ENCODE results near the gene RNU7-1. TPM values are rescaled to one million over a fixed set of nuclear protein-coding genes. Genes with fewer than 3 reads are reported as not detected.

Gene RNU7-1
- total RNA-seq, 1 donor from 2014 or later: not detected

GRCh38 chr12:6957151-6957701 is 13.6 kb downstream of the RNU7-1 start:
- no peaks in the 10 kb centered on the region for H3K27me3 Mint-ChIP-seq
- H3K4me1 Mint-ChIP-seq: peaks cover 96% of the 10 kb centered on the region
- ChIA-PET CTCF (interaction anchor here (3.4 to 13.0 kb wide), 2 partner anchors 7 to 11 kb away, joined by 17 to 571 read pairs; partner anchors contain the start of genes C12orf57, PTPN6 and RNU7-1), POLR2A (interaction anchor here (1.7 to 17.0 kb wide), 3 partner anchors 7 to 84 kb away, joined by 6 to 1516 read pairs (median 9); partner anchors contain the start of genes C12orf57, PTPN6, RNU7-1 and SPSB2)
- no peaks in the 10 kb centered on the region for H3K9me3 Mint-ChIP-seq
- no peak for ATAC-seq (ENCODE audit: low read depth)
- peak overlapping the region; percentile 98 for H3K27ac Mint-ChIP-seq
- no peak for DNase-seq
- H3K4me3 Mint-ChIP-seq: peak overlapping the region; percentile 68
- peaks cover 82% of the 10 kb centered on the region for H3K36me3 Mint-ChIP-seq (ENCODE audit: low read depth)
- intact Hi-C loops (cut with micrococcal nuclease): loop anchor here (10.0 kb wide), 2 partner anchors 322 to 532 kb away; partner anchors contain the start of gene LPAR5
- TF ChIP-seq CTCF (IDR thresholded peaks at IDR 0.05): no peak

- Mint-ChIP-seq H3K27me3 (no peaks in the 10 kb centered on the region), H3K27ac (peak overlapping the region; percentile 98), H3K9me3 (no peaks in the 10 kb centered on the region), H3K4me1 (peaks cover 100% of the 10 kb centered on the region), H3K36me3 (ENCODE audit: low read depth) (peaks cover 75% of the 10 kb centered on the region), H3K4me3 (peak overlapping the region; percentile 88)
- POLR2A ChIA-PET: interaction anchor here (0.6 to 17.0 kb wide), 6 partner anchors 10 to 323 kb away, joined by 3 to 1516 read pairs (median 8); partner anchors contain the start of genes C12orf57, PTPN6, RNU7-1 and SPSB2
- DNase-seq: no peak
- ATAC-seq (ENCODE audit: low read depth): no peak
- intact Hi-C loops (cut with micrococcal nuclease): loop anchor here (10.0 kb wide), 2 partner anchors 323 to 533 kb away; partner anchors contain the start of gene LPAR5
- no peak for TF ChIP-seq CTCF (IDR thresholded peaks at IDR 0.05)
- CTCF ChIA-PET: interaction anchor here (1.2 to 13.0 kb wide), 3 partner anchors 12 to 154 kb away, joined by 3 to 571 read pairs (median 3); partner anchors contain the start of genes C12orf57, PTPN6 and RNU7-1
Observed at GRCh38 chr12:6957741-6958608, 14.4 kb downstream of the RNU7-1 start.

- no peak for TF ChIP-seq CTCF (IDR thresholded peaks at IDR 0.05)
- intact Hi-C loops (cut with micrococcal nuclease): loop anchor here (1.0 to 10.0 kb wide), 3 partner anchors 7 to 534 kb away; partner anchors contain the start of genes LPAR5 and PTPN6
- H3K27ac Mint-ChIP-seq: peak overlapping the region; percentile 98
- DNase-seq (peak; percentile 27), ATAC-seq (ENCODE audit: low read depth) (no peak)
- no peaks in the 10 kb centered on the region for H3K27me3 Mint-ChIP-seq
- H3K4me3 Mint-ChIP-seq: peak overlapping the region; percentile 88
- H3K9me3 Mint-ChIP-seq: no peaks in the 10 kb centered on the region
- peaks cover 69% of the 10 kb centered on the region for H3K36me3 Mint-ChIP-seq (ENCODE audit: low read depth)
- ChIA-PET POLR2A (interaction anchor here (0.6 to 17.0 kb wide), 11 partner anchors 10 to 425 kb away, joined by 3 to 1516 read pairs (median 4); partner anchors contain the start of genes C12orf57, COPS7A, GAPDH and PTPN6), CTCF (interaction anchor here (1.2 to 13.0 kb wide), 3 partner anchors 12 to 153 kb away, joined by 3 to 571 read pairs (median 3); partner anchors contain the start of genes C12orf57, PTPN6 and RNU7-1)
- H3K4me1 Mint-ChIP-seq: peaks cover 97% of the 10 kb centered on the region
Observed at GRCh38 chr12:6958609-6959057, 15.0 kb downstream of the RNU7-1 start.

GRCh38 chr12:6959058-6959804 is 15.6 kb downstream of the RNU7-1 start:
- H3K9me3 Mint-ChIP-seq: no peaks in the 10 kb centered on the region
- intact Hi-C loops (cut with micrococcal nuclease): loop anchor here (1.0 to 10.0 kb wide), 3 partner anchors 8 to 534 kb away; partner anchors contain the start of genes LPAR5 and PTPN6
- CTCF ChIA-PET: interaction anchor here (1.4 to 13.0 kb wide), 3 partner anchors 13 to 35 kb away, joined by 3 to 571 read pairs (median 10); partner anchors contain the start of genes C12orf57, PTPN6 and RNU7-1
- TF ChIP-seq CTCF (IDR thresholded peaks at IDR 0.05): no peak
- H3K27ac Mint-ChIP-seq: peak overlapping the region; percentile 98
- peak overlapping the region; percentile 88 for H3K4me3 Mint-ChIP-seq
- no peaks in the 10 kb centered on the region for H3K27me3 Mint-ChIP-seq
- DNase-seq (peak; percentile 65), ATAC-seq (ENCODE audit: low read depth) (peak; percentile 62)
- peaks cover 93% of the 10 kb centered on the region for H3K4me1 Mint-ChIP-seq
- H3K36me3 Mint-ChIP-seq (ENCODE audit: low read depth): peaks cover 63% of the 10 kb centered on the region
- POLR2A ChIA-PET: interaction anchor here (0.6 to 17.0 kb wide), 14 partner anchors 9 to 425 kb away, joined by 3 to 1516 read pairs (median 4); partner anchors contain the start of genes C12orf57, CLSTN3, COPS7A and GAPDH
